K562 (cell line): Measurements from ENCODE around the gene ANKRD27. TPM values are rescaled to one million over a fixed set of nuclear protein-coding genes. Genes with fewer than 3 reads are reported as not detected.
A peak's percentile ranks its signal among the peaks of the same experiment; 100 is the strongest.

Experiments
- BCOR ChIP-seq: fragments of 450-650 bp; IDR thresholded peaks from 2 replicates; pipeline ENCODE4 v1.6.1; 2016
- CCNT2 ChIP-seq: IDR thresholded peaks from 2 replicates; pipeline ENCODE4 v1.6.1; 2011; ENCODE audit warnings: borderline replicate concordance, low read depth, mild to moderate bottlenecking, moderate library complexity, mixed read lengths, low read length; ENCODE audit not compliant: insufficient read length; ENCODE audit errors: extremely low read depth
- DDX20 ChIP-seq: fragments of 450-650 bp; IDR thresholded peaks from 2 replicates; pipeline ENCODE4 v1.6.1; 2016; ENCODE audit warnings: missing genetic modification characterization, low read depth, mild to moderate bottlenecking, missing compliant biosample characterization, moderate library complexity
- FOXP1 ChIP-seq: sonication (generic); formaldehyde crosslinking; IDR thresholded peaks from 2 replicates; pipeline ENCODE4 v1.8.0; 2022; ENCODE audit warnings: mild to moderate bottlenecking, missing genetic modification reagents
- HDAC3 ChIP-seq: fragments of 450-650 bp; IDR thresholded peaks from 2 replicates; pipeline ENCODE4 v1.6.1; 2018; ENCODE audit warnings: borderline replicate concordance, mild to moderate bottlenecking, moderate library complexity; ENCODE audit not compliant: partially characterized antibody
- LCOR ChIP-seq: sonication (generic); formaldehyde crosslinking; IDR thresholded peaks from 2 replicates; pipeline ENCODE4 v1.8.0; 2022; ENCODE audit warnings: mild to moderate bottlenecking, missing genetic modification reagents
- MAFG ChIP-seq: fragments of 450-650 bp; conservative IDR thresholded peaks from 2 replicates; pipeline ENCODE4 v1.6.1; 2016; ENCODE audit warnings: missing genetic modification characterization, missing compliant biosample characterization
- NR3C1 ChIP-seq: sonication (generic); formaldehyde crosslinking; IDR thresholded peaks from 2 replicates; pipeline ENCODE4 v1.8.1; 2022; ENCODE audit warnings: missing genetic modification reagents
- PRPF4 ChIP-seq: fragments of 200-400 bp; formaldehyde crosslinking; IDR thresholded peaks from one replicate; pipeline ENCODE4 v1.6.1; 2017; ENCODE audit warnings: low read length, low read depth, mild to moderate bottlenecking; ENCODE audit not compliant: insufficient read depth, poor library complexity, severe bottlenecking
- SAFB2 ChIP-seq: fragments of 200-400 bp; formaldehyde crosslinking; IDR thresholded peaks from 2 replicates; pipeline ENCODE4 v1.6.1; 2018; ENCODE audit warnings: borderline replicate concordance, low read length, low read depth, moderate library complexity; ENCODE audit not compliant: severe bottlenecking
- STAT5B ChIP-seq: fragments of 250-450 bp; sonication (Bioruptor Pico); IDR thresholded peaks from 2 replicates; pipeline ENCODE4 v1.8.0; 2021; ENCODE audit warnings: mild to moderate bottlenecking, inconsistent platforms
- ZNF263 ChIP-seq: sonication (generic); formaldehyde crosslinking; IDR thresholded peaks from 2 replicates; pipeline ENCODE4 v1.8.0; 2022; ENCODE audit warnings: mild to moderate bottlenecking, missing genetic modification reagents, borderline replicate concordance
- ZNF316 ChIP-seq: fragments of 450-650 bp; IDR thresholded peaks from 2 replicates; pipeline ENCODE4 v1.6.1; 2016
- ZNF551 ChIP-seq: fragments of 250-450 bp; sonication (Bioruptor Pico); IDR thresholded peaks from 2 replicates; pipeline ENCODE4 v1.5.0; 2021; ENCODE audit warnings: mild to moderate bottlenecking, moderate library complexity
- polyA plus RNA-seq, 8 experiments: library from polyadenylated mRNA; depleted of rRNA in 4 of 8; stranded (reverse) in 5 of 8; unstranded in 3 of 8; fragments of >200 nt; fragmentation: Nextera tagmentation in 2 of 8; fragmentation: Illumina TruSeq in 1 of 8; extraction: Ambion mirVana in 2 of 8; extraction: Trizol in 1 of 8; gene quantifications; 2 replicates each; pipeline versions ENCODE4 v1.2.1 to v1.2.3, GENCODE V29; 2011 to 2014; ENCODE audit warnings: inconsistent platforms in 1 of 8, missing spikeins in 1 of 8
- total RNA-seq, 7 experiments: library from RNA; depleted of rRNA in 6 of 7; stranded (reverse); fragments of >200 nt in 6 of 7; fragmentation: Illumina TruSeq in 2 of 7; extraction: Trizol in 2 of 7; gene quantifications; 2 replicates each; pipeline versions ENCODE4 v1.2.1 to v1.2.3, GENCODE V29; 2011 to 2021; ENCODE audit warnings: low replicate concordance in 1 of 7
- TF ChIP-seq, protein P1 (sequence below): sonication (generic); formaldehyde crosslinking; IDR thresholded peaks from 2 replicates; pipeline ENCODE4 v1.8.1; 2023; ENCODE audit warnings: mild to moderate bottlenecking, missing genetic modification reagents, moderate library complexity
- TF ChIP-seq, protein P2 (sequence below): fragments of 450-650 bp; IDR thresholded peaks from 2 replicates; pipeline ENCODE4 v1.7.1; 2018; ENCODE audit warnings: mild to moderate bottlenecking, low read depth; ENCODE audit not compliant: partially characterized antibody
- TF ChIP-seq, protein P3 (sequence below): sonication (generic); formaldehyde crosslinking; IDR thresholded peaks from 2 replicates; pipeline ENCODE4 v1.8.1; 2023; ENCODE audit warnings: mild to moderate bottlenecking, missing genetic modification reagents
- TF ChIP-seq, protein P4 (sequence below): fragments of 250-450 bp; sonication (Bioruptor Pico); IDR thresholded peaks from 2 replicates; pipeline ENCODE4 v1.8.0; 2022; ENCODE audit warnings: moderate library complexity, mild to moderate bottlenecking, inconsistent platforms
- TF ChIP-seq, protein P5 (sequence below): IDR thresholded peaks from 2 replicates; pipeline ENCODE4 v1.6.1; 2016; ENCODE audit warnings: missing genetic modification characterization, missing compliant biosample characterization

The ANKRD27 gene
- total and polyA plus RNA-seq, 9 of the 15 experiments (the other 6 are each of a cell fraction or from before 2014, with no cell fraction given), result 5.3 to 71.3 (median 54.2) TPM

DNA sequence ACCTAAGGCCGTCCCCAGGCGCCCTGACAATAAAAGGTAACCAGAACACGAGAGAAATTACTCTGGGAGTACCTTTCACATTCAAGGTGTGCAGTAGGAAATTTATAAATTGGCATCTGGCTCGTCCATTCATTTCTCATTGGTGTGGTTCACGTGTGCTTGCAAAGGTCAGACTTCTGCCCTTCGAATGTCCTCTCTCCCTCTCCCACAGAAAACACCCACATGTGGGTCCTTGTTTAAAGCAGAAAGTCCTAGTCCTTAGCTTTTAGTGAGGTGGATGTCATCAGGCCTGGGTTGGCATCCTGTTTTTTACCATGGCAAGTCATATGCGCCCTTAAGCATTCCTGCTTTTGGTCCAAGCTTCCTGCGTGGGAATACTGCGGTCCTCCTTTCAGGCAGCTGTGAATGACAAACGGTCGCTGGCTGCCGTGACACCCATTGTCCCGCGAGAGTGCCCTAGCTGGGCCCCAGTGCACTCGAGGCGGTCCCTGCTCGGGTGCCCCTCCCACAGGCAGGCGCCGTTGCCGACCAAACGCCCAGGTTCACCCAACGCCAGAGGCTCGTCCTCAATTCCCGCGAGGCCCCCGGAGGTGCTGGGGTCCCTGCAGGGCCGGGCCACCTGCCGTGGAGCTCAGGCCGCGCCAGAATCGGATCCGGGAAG lies 16.4 kb upstream of the ANKRD27 start, which contains the start of gene NUDT19 (continued):
- TF ChIP-seq, protein P1, sequence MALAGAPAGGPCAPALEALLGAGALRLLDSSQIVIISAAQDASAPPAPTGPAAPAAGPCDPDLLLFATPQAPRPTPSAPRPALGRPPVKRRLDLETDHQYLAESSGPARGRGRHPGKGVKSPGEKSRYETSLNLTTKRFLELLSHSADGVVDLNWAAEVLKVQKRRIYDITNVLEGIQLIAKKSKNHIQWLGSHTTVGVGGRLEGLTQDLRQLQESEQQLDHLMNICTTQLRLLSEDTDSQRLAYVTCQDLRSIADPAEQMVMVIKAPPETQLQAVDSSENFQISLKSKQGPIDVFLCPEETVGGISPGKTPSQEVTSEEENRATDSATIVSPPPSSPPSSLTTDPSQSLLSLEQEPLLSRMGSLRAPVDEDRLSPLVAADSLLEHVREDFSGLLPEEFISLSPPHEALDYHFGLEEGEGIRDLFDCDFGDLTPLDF (CRISPR knock-in tag), result no peak
- TF ChIP-seq PRPF4 (no peak), NR3C1 (CRISPR knock-in tag) (no peak), SAFB2 (no peak), ZNF551 (CRISPR knock-in tag) (no peak), HDAC3 (no peak), MAFG (tag) (no peak), LCOR (CRISPR knock-in tag) (0 out of 2 replicates have a peak, but pooled peaks have one; percentile 44), ZNF263 (CRISPR knock-in tag) (0 out of 2 replicates have a peak, but pooled peaks have one; percentile 22), BCOR (no peak), FOXP1 (CRISPR knock-in tag) (no peak), ZNF316 (no peak), STAT5B (CRISPR knock-in tag) (no peak), CCNT2 (no peak), DDX20 (tag) (no peak)
- TF ChIP-seq, protein P2, sequence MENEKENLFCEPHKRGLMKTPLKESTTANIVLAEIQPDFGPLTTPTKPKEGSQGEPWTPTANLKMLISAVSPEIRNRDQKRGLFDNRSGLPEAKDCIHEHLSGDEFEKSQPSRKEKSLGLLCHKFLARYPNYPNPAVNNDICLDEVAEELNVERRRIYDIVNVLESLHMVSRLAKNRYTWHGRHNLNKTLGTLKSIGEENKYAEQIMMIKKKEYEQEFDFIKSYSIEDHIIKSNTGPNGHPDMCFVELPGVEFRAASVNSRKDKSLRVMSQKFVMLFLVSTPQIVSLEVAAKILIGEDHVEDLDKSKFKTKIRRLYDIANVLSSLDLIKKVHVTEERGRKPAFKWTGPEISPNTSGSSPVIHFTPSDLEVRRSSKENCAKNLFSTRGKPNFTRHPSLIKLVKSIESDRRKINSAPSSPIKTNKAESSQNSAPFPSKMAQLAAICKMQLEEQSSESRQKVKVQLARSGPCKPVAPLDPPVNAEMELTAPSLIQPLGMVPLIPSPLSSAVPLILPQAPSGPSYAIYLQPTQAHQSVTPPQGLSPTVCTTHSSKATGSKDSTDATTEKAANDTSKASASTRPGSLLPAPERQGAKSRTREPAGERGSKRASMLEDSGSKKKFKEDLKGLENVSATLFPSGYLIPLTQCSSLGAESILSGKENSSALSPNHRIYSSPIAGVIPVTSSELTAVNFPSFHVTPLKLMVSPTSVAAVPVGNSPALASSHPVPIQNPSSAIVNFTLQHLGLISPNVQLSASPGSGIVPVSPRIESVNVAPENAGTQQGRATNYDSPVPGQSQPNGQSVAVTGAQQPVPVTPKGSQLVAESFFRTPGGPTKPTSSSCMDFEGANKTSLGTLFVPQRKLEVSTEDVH, result peak; percentile 23
- TF ChIP-seq, protein P3, sequence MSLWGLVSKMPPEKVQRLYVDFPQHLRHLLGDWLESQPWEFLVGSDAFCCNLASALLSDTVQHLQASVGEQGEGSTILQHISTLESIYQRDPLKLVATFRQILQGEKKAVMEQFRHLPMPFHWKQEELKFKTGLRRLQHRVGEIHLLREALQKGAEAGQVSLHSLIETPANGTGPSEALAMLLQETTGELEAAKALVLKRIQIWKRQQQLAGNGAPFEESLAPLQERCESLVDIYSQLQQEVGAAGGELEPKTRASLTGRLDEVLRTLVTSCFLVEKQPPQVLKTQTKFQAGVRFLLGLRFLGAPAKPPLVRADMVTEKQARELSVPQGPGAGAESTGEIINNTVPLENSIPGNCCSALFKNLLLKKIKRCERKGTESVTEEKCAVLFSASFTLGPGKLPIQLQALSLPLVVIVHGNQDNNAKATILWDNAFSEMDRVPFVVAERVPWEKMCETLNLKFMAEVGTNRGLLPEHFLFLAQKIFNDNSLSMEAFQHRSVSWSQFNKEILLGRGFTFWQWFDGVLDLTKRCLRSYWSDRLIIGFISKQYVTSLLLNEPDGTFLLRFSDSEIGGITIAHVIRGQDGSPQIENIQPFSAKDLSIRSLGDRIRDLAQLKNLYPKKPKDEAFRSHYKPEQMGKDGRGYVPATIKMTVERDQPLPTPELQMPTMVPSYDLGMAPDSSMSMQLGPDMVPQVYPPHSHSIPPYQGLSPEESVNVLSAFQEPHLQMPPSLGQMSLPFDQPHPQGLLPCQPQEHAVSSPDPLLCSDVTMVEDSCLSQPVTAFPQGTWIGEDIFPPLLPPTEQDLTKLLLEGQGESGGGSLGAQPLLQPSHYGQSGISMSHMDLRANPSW (CRISPR knock-in tag), result 0 out of 2 replicates have a peak, but pooled peaks have one; percentile 75
- TF ChIP-seq, protein P4, sequence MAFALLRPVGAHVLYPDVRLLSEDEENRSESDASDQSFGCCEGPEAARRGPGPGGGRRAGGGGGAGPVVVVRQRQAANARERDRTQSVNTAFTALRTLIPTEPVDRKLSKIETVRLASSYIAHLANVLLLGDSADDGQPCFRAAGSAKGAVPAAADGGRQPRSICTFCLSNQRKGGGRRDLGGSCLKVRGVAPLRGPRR, result no peak
- TF ChIP-seq, protein P5, sequence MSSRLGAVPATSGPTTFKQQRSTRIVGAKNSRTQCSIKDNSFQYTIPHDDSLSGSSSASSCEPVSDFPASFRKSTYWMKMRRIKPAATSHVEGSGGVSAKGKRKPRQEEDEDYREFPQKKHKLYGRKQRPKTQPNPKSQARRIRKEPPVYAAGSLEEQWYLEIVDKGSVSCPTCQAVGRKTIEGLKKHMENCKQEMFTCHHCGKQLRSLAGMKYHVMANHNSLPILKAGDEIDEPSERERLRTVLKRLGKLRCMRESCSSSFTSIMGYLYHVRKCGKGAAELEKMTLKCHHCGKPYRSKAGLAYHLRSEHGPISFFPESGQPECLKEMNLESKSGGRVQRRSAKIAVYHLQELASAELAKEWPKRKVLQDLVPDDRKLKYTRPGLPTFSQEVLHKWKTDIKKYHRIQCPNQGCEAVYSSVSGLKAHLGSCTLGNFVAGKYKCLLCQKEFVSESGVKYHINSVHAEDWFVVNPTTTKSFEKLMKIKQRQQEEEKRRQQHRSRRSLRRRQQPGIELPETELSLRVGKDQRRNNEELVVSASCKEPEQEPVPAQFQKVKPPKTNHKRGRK (tag), result no peak
